Karpas-422 (cell line): ENCODE measurements around the gene TMEM203. TPM values are rescaled to one million over a fixed set of nuclear protein-coding genes. Genes with fewer than 3 reads are reported as not detected.

Experiments used
- small RNA-seq: library from RNA; depleted of rRNA; stranded (forward); fragments of <200 nt; gene quantifications from one replicate; pipeline ENCODE3, GENCODE V24; 2014
- total RNA-seq: library from RNA; depleted of rRNA; stranded (reverse); fragments of >200 nt; shearing (Covaris generic); gene quantifications from 2 replicates; pipeline ENCODE4 v1.2.3, GENCODE V29; 2014; ENCODE audit warnings: low replicate concordance; rRNA removed

The TMEM203 gene
- total RNA-seq, 1 experiment from 2014 or later, result 30.6 TPM

Small RNA genes lying within 50 kb of the gene (small RNA-seq; reads per million reads assigned to genes)
- not detected for gene MIR3621

Other genes starting within 250 kb of the TMEM203 start
- not detected in 2 replicates for gene PTGDS, start 228.1 kb downstream of the TMEM203 start, total RNA-seq
- gene LCNL1, start 222.7 kb downstream of the TMEM203 start, total RNA-seq, result not detected in 2 replicates
- gene PAXX, start 213.2 kb downstream of the TMEM203 start, total RNA-seq, result 20.1 and 62.6 TPM in 2 replicates
- not detected in 2 replicates for gene CLIC3, start 209.1 kb downstream of the TMEM203 start, total RNA-seq
- 2.4 and 6.4 TPM in 2 replicates for gene ABCA2, start 177.4 kb downstream of the TMEM203 start, total RNA-seq
- gene FUT7, start 173.6 kb downstream of the TMEM203 start, total RNA-seq, result not detected in 2 replicates
- not detected in 2 replicates for gene NPDC1, start 159.5 kb downstream of the TMEM203 start, total RNA-seq
- gene ENTPD2, start 151.6 kb downstream of the TMEM203 start, total RNA-seq, result not detected in 2 replicates
- gene SAPCD2, start 135.1 kb downstream of the TMEM203 start, total RNA-seq, result 18.6 and 53.2 TPM in 2 replicates
- 15.1 and 26.2 TPM in 2 replicates for gene UAP1L1, start 128.1 kb downstream of the TMEM203 start, total RNA-seq
- gene MAN1B1, start 118.7 kb downstream of the TMEM203 start, total RNA-seq, result 28.9 and 58.1 TPM in 2 replicates
- 114 and 237 TPM in 2 replicates for gene DPP7, start 90.9 kb downstream of the TMEM203 start, total RNA-seq
- not detected in 2 replicates for gene GRIN1, start 66.5 kb downstream of the TMEM203 start, total RNA-seq
- not detected in 2 replicates for gene LRRC26, start 35.6 kb downstream of the TMEM203 start, total RNA-seq
- gene TMEM210, start 33.6 kb downstream of the TMEM203 start, total RNA-seq, result not detected in 2 replicates
- 16.8 and 28.0 TPM in 2 replicates for gene ANAPC2, start 17.1 kb downstream of the TMEM203 start, total RNA-seq
- gene SSNA1, start 17.0 kb downstream of the TMEM203 start, total RNA-seq, result 48.9 and 101 TPM in 2 replicates
- 5.7 and 15.2 TPM in 2 replicates for gene TPRN, start 4.9 kb downstream of the TMEM203 start, total RNA-seq
- gene NDOR1, start 52 bp upstream of the TMEM203 start, total RNA-seq, result 7.8 and 13.1 TPM in 2 replicates
- gene RNF208, start 16.6 kb upstream of the TMEM203 start, total RNA-seq, result 0.26 and 0.36 TPM in 2 replicates
- 0.75 and 1.2 TPM in 2 replicates for gene CYSRT1, start 19.5 kb upstream of the TMEM203 start, total RNA-seq
- 0.37 TPM in 1 of 2 replicates, not detected in the other for gene RNF224, start 21.9 kb upstream of the TMEM203 start, total RNA-seq
- not detected in 2 replicates for gene SLC34A3, start 25.3 kb upstream of the TMEM203 start, total RNA-seq
- gene TUBB4B, start 35.6 kb upstream of the TMEM203 start, total RNA-seq, result 97.1 and 152 TPM in 2 replicates
- gene STPG3, start 45.6 kb upstream of the TMEM203 start, total RNA-seq, result 0.61 and 0.86 TPM in 2 replicates
- gene NELFB, start 49.7 kb upstream of the TMEM203 start, total RNA-seq, result 17.8 and 42.7 TPM in 2 replicates
- gene TOR4A, start 72.1 kb upstream of the TMEM203 start, total RNA-seq, result 8.8 and 19.2 TPM in 2 replicates
- gene NRARP, start 96.6 kb upstream of the TMEM203 start, total RNA-seq, result 1.4 and 1.8 TPM in 2 replicates
- gene EXD3, start 217.5 kb upstream of the TMEM203 start, total RNA-seq, result 2.8 and 7.8 TPM in 2 replicates
- gene NOXA1, start 217.7 kb upstream of the TMEM203 start, total RNA-seq, result 0.51 TPM in 1 of 2 replicates, not detected in the other
- not detected in 2 replicates for gene ENTPD8, start 235.7 kb upstream of the TMEM203 start, total RNA-seq